ENCODE data around the gene WLS. TPM values are rescaled to one million over a fixed set of nuclear protein-coding genes. Genes with fewer than 3 reads are reported as not detected.

The WLS gene
- total and polyA plus RNA-seq, 2 experiments from 2014 or later: 0.87 to 1.2 TPM

DNA sequence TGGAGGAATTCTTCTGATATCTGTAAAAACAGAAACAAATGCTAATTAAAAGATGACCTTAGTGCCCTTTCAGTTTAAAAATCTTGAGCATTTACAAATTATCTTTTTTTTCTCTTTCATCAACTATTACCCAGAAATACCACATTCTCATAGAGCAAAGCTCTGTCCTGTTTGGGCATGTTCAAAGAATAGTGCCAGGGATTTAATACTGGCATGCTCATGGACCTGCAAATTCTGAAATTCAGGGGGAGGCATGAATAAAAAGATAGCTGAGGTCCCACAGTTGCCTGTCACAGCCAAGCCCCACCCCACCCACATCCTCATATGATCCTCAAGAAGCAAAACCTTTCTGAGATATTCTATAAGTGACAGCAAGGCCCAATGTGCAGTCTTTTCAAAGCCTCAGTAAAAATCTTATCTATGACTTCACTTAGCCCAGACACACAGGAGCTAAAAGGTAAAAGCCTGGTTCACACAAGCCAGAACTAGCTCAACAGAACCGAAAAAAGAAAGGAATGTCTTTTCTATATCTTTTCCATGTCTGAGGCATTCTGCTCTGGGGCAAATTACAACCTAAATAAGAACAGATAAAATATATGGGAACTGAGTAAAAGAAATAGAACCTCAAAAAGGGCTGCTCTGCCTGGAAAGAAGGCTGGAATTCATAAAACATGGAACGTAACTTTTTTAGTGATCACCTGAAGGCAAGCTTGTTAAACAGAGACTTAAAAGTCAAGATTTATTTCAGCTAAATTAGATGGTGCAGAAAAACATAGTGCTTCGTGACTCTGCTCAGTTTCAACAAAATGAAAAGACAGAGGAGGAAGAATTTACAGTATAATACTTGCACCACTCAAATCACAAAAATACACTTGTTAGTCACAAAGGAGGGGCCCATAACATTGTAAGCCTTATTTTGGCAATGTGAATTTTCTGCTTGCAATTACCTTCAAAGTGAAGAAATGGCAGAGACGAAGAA lies 11.0 kb downstream of the WLS start:
- no peaks in the 10 kb centered on the region for H3K79me2 ChIP-seq (replicated peaks; ENCODE audit: insufficient read depth)
- H3K4me2 ChIP-seq: no peak overlapping the region
- peaks cover 28% of the 10 kb centered on the region for H3K27me3 ChIP-seq (ENCODE audit: insufficient read depth)
- no peaks in the 10 kb centered on the region for H3K9me2 ChIP-seq (ENCODE audit: insufficient read depth)
- H3K27ac ChIP-seq (ENCODE audit: low read depth): no peak overlapping the region
- H3K4me3 ChIP-seq: no peak overlapping the region
- DNase-seq (ENCODE audit: low spot score) (no peak), ATAC-seq (no peak)
- Mint-ChIP-seq H3K27me3 (ENCODE audit: insufficient read depth, low read depth, poor library complexity) (peaks cover 4% of the 10 kb centered on the region), H3K36me3 (ENCODE audit: low read depth) (no peaks in the 10 kb centered on the region), H3K4me3 (no peak overlapping the region), H3K9me3 (no peaks in the 10 kb centered on the region), H3K4me1 (peaks cover 11% of the 10 kb centered on the region; the same call in 2 of the 3 replicates), H3K27ac (no peak overlapping the region)
- H2AFZ ChIP-seq: no peak overlapping the region
- no peak for TF ChIP-seq EZH2phosphoT487 (IDR thresholded peaks at IDR 0.05; ENCODE audit: unreplicated experiment)
- no peak for TF ChIP-seq NANOG (IDR thresholded peaks at IDR 0.05; ENCODE audit: borderline replicate concordance)
- no peak for TF ChIP-seq STAT1 (IDR thresholded peaks at IDR 0.05; ENCODE audit: unreplicated experiment)
- TF ChIP-seq CREB1 (CRISPR knock-in tag; IDR thresholded peaks at IDR 0.05; ENCODE audit: low read depth): no peak
- TF ChIP-seq JUNB (IDR thresholded peaks at IDR 0.05; ENCODE audit: unreplicated experiment): no peak
- TF ChIP-seq EZH2 (IDR thresholded peaks at IDR 0.05; ENCODE audit: low read depth, unreplicated experiment): no peak
- TF ChIP-seq POLR2AphosphoS5 (IDR thresholded peaks at IDR 0.05; ENCODE audit: low read depth): no peak
- TF ChIP-seq ZNF331 (CRISPR knock-in tag; IDR thresholded peaks at IDR 0.05; ENCODE audit: low read depth): no peak
- 0 out of 2 replicates have a peak, but pooled peaks cover 4% of the 10 kb centered on the region for H4K20me1 ChIP-seq (replicated peaks; ENCODE audit: insufficient read depth)
- H3K4me1 ChIP-seq (ENCODE audit: insufficient read depth): peaks cover 13% of the 10 kb centered on the region
- no peaks in the 10 kb centered on the region for H3F3A ChIP-seq (replicated peaks; ENCODE audit: low read depth)
- H3K36me3 ChIP-seq (ENCODE audit: insufficient read depth): no peaks in the 10 kb centered on the region

- H3K79me2 ChIP-seq (replicated peaks; ENCODE audit: insufficient read depth): no peaks in the 10 kb centered on the region
Measured at GRCh38 chr1:68220420-68220819, 11.9 kb downstream of the WLS start.

More at GRCh38 chr1:68220420-68220819, 11.9 kb downstream of the WLS start:
- no peak overlapping the region for H2AFZ ChIP-seq
- H3K36me3 Mint-ChIP-seq (ENCODE audit: low read depth): no peaks in the 10 kb centered on the region
- H3K4me2 ChIP-seq: no peak overlapping the region
- H3K9me3 Mint-ChIP-seq: no peaks in the 10 kb centered on the region
- no peak overlapping the region for H3K27ac Mint-ChIP-seq
- peaks cover 5% of the 10 kb centered on the region; the same call in 2 of the 3 replicates for H3K4me1 Mint-ChIP-seq
- H3F3A ChIP-seq (replicated peaks; ENCODE audit: low read depth): no peaks in the 10 kb centered on the region
- H3K27me3 ChIP-seq (ENCODE audit: insufficient read depth): peaks cover 19% of the 10 kb centered on the region; the same call in 1 of the 2 replicates
- H3K4me3 ChIP-seq: no peak overlapping the region
- no peaks in the 10 kb centered on the region for H4K20me1 ChIP-seq (replicated peaks; ENCODE audit: insufficient read depth)
- H3K4me3 Mint-ChIP-seq: no peak overlapping the region
- no peak overlapping the region for H3K27ac ChIP-seq (ENCODE audit: low read depth)
- H3K36me3 ChIP-seq (ENCODE audit: insufficient read depth): no peaks in the 10 kb centered on the region
- DNase-seq (ENCODE audit: low spot score) (no peak), ATAC-seq (no peak)
- peaks cover 8% of the 10 kb centered on the region for H3K4me1 ChIP-seq (ENCODE audit: insufficient read depth)
- no peaks in the 10 kb centered on the region for H3K9me2 ChIP-seq (ENCODE audit: insufficient read depth)
- TF ChIP-seq STAT1 (IDR thresholded peaks at IDR 0.05; ENCODE audit: unreplicated experiment) (no peak), EZH2phosphoT487 (IDR thresholded peaks at IDR 0.05; ENCODE audit: unreplicated experiment) (no peak), CREB1 (CRISPR knock-in tag; IDR thresholded peaks at IDR 0.05; ENCODE audit: low read depth) (no peak), NANOG (IDR thresholded peaks at IDR 0.05; ENCODE audit: borderline replicate concordance) (no peak), CTCF (conservative IDR thresholded peaks at IDR 0.05; ENCODE audit: low read depth in 2 of 2) (no peak), ZNF331 (CRISPR knock-in tag; IDR thresholded peaks at IDR 0.05; ENCODE audit: low read depth) (no peak), POLR2AphosphoS5 (IDR thresholded peaks at IDR 0.05; ENCODE audit: low read depth) (no peak), JUNB (IDR thresholded peaks at IDR 0.05; ENCODE audit: unreplicated experiment) (no peak)
- TF ChIP-seq, protein P1, sequence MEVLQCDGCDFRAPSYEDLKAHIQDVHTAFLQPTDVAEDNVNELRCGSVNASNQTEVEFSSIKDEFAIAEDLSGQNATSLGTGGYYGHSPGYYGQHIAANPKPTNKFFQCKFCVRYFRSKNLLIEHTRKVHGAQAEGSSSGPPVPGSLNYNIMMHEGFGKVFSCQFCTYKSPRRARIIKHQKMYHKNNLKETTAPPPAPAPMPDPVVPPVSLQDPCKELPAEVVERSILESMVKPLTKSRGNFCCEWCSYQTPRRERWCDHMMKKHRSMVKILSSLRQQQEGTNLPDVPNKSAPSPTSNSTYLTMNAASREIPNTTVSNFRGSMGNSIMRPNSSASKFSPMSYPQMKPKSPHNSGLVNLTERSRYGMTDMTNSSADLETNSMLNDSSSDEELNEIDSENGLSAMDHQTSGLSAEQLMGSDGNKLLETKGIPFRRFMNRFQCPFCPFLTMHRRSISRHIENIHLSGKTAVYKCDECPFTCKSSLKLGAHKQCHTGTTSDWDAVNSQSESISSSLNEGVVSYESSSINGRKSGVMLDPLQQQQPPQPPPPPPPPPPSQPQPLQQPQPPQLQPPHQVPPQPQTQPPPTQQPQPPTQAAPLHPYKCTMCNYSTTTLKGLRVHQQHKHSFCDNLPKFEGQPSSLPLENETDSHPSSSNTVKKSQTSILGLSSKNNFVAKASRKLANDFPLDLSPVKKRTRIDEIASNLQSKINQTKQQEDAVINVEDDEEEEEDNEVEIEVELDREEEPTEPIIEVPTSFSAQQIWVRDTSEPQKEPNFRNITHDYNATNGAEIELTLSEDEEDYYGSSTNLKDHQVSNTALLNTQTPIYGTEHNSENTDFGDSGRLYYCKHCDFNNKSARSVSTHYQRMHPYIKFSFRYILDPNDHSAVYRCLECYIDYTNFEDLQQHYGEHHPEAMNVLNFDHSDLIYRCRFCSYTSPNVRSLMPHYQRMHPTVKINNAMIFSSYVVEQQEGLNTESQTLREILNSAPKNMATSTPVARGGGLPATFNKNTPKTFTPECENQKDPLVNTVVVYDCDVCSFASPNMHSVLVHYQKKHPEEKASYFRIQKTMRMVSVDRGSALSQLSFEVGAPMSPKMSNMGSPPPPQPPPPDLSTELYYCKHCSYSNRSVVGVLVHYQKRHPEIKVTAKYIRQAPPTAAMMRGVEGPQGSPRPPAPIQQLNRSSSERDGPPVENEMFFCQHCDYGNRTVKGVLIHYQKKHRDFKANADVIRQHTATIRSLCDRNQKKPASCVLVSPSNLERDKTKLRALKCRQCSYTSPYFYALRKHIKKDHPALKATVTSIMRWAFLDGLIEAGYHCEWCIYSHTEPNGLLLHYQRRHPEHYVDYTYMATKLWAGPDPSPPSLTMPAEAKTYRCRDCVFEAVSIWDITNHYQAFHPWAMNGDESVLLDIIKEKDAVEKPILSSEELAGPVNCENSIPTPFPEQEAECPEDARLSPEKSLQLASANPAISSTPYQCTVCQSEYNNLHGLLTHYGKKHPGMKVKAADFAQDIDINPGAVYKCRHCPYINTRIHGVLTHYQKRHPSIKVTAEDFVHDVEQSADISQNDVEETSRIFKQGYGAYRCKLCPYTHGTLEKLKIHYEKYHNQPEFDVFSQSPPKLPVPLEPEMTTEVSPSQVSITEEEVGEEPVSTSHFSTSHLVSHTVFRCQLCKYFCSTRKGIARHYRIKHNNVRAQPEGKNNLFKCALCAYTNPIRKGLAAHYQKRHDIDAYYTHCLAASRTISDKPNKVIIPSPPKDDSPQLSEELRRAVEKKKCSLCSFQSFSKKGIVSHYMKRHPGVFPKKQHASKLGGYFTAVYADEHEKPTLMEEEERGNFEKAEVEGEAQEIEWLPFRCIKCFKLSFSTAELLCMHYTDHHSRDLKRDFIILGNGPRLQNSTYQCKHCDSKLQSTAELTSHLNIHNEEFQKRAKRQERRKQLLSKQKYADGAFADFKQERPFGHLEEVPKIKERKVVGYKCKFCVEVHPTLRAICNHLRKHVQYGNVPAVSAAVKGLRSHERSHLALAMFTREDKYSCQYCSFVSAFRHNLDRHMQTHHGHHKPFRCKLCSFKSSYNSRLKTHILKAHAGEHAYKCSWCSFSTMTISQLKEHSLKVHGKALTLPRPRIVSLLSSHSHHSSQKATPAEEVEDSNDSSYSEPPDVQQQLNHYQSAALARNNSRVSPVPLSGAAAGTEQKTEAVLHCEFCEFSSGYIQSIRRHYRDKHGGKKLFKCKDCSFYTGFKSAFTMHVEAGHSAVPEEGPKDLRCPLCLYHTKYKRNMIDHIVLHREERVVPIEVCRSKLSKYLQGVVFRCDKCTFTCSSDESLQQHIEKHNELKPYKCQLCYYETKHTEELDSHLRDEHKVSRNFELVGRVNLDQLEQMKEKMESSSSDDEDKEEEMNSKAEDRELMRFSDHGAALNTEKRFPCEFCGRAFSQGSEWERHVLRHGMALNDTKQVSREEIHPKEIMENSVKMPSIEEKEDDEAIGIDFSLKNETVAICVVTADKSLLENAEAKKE (CRISPR knock-in tag; IDR thresholded peaks at IDR 0.05): no peak
- peaks cover 4% of the 10 kb centered on the region for H3K27me3 Mint-ChIP-seq (ENCODE audit: insufficient read depth, low read depth, poor library complexity)
